ENCODE results near the gene COG5.

GRCh38 chr7:107579885-107580715 lies 16.4 kb upstream of the COG5 start, which contains the start of gene BCAP29:
- TF ChIP-seq POU6F1 (CRISPR knock-in tag; IDR thresholded peaks at IDR 0.05; ENCODE audit: borderline replicate concordance, low read depth) = no peak
- TF ChIP-seq ARNTL (CRISPR knock-in tag; IDR thresholded peaks at IDR 0.05; ENCODE audit: borderline replicate concordance, low read depth) = no peak
- no peak for TF ChIP-seq PATZ1 (CRISPR knock-in tag; IDR thresholded peaks at IDR 0.05; ENCODE audit: borderline replicate concordance)
- TF ChIP-seq ZNF565 (CRISPR knock-in tag; conservative IDR thresholded peaks at IDR 0.05; ENCODE audit: low read depth) = no peak
- no peak for TF ChIP-seq CREB5 (CRISPR knock-in tag; IDR thresholded peaks at IDR 0.05; ENCODE audit: low read depth)
- no peak for TF ChIP-seq SNAI2 (CRISPR knock-in tag; IDR thresholded peaks at IDR 0.05)
- no peak for TF ChIP-seq RARB (CRISPR knock-in tag; IDR thresholded peaks at IDR 0.05)
- TF ChIP-seq BACH2 (CRISPR knock-in tag; IDR thresholded peaks at IDR 0.05; ENCODE audit: borderline replicate concordance) = no peak
- TF ChIP-seq GLIS3 (CRISPR knock-in tag; IDR thresholded peaks at IDR 0.05) = 0 out of 2 replicates have a peak, but pooled peaks have one; percentile 82
- peak; percentile 69 for TF ChIP-seq ZNF70 (CRISPR knock-in tag; IDR thresholded peaks at IDR 0.05)
- no peak for TF ChIP-seq ESRRG (CRISPR knock-in tag; IDR thresholded peaks at IDR 0.05)
